GM12875 (cell line): ENCODE data around the gene GLDN.

Experiments
- H3K4me3 ChIP-seq: one replicate; pipeline ENCODE4 v1.5.1; 2011; ENCODE audit warnings: low read depth, low read length, control low read depth
- TF ChIP-seq, protein P1 (sequence below): IDR thresholded peaks from 2 replicates; pipeline ENCODE4 v1.5.1; 2011; ENCODE audit warnings: low read depth, mild to moderate bottlenecking, control low read depth, inconsistent platforms, low read length, moderate library complexity, borderline replicate concordance; ENCODE audit not compliant: insufficient read depth

The GLDN gene

GRCh38 chr15:51447855-51448621 is 106.6 kb downstream of the GLDN start:
- TF ChIP-seq, protein P1, sequence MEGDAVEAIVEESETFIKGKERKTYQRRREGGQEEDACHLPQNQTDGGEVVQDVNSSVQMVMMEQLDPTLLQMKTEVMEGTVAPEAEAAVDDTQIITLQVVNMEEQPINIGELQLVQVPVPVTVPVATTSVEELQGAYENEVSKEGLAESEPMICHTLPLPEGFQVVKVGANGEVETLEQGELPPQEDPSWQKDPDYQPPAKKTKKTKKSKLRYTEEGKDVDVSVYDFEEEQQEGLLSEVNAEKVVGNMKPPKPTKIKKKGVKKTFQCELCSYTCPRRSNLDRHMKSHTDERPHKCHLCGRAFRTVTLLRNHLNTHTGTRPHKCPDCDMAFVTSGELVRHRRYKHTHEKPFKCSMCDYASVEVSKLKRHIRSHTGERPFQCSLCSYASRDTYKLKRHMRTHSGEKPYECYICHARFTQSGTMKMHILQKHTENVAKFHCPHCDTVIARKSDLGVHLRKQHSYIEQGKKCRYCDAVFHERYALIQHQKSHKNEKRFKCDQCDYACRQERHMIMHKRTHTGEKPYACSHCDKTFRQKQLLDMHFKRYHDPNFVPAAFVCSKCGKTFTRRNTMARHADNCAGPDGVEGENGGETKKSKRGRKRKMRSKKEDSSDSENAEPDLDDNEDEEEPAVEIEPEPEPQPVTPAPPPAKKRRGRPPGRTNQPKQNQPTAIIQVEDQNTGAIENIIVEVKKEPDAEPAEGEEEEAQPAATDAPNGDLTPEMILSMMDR, result no peak
- H3K4me3 ChIP-seq, result no peak overlapping the region

DNA sequence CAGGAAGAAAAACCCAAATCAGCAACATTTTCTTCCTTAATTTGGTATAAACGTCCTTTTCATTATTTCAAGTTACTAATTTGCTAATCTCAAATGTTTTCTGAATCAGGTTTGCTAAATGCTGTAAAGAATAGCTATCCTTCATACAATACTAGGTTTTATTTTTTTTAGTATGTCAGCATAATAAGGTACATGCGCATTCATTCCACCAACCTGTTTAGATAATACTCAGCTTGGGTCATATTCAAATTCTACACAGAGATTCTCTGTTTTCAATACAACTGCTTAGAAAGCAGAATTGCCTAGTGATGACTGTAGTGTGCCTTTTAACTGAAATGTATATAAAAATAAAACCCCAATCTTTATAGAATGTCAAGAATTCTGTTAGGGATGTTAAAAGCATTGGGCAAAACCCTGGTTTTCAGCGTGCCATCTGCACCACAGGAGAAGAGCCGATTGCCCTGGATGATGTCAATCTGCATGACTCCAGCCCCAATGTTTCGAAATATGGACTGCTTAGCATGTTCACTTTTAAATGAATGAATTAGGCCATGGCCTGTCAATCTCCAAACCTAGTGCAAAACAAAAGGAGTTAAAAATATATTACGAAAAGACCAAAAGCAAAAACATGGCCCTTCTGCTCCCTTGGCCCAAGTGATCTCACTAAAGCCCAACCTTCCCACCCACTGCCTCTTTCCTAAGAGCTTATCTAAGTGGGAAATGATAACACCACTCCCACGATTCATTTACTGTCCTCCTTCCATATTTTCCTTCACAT is 107.4 kb downstream of the GLDN start:
- TF ChIP-seq, protein P1, result no peak

DNA sequence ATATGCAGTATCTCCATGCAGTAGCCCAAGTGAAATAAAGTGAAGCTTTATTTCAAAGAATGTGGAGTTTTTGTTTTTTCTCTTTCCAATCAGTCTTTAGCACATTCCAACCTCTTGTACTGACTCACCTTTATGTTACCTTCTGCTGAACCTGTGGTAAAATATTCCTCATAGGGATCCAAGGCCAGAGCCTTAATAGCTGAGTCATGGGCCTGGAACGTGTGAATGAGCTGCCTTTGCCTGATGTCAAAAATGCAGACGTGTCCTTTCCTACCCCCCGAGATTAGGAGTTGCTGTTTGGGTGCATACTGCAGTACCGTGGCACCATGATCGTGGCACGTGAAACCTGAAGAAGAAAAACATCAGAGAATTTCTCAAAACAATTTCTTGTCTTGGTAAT is 108.5 kb downstream of the GLDN start:
- TF ChIP-seq, protein P1, result no peak
- no peak overlapping the region for H3K4me3 ChIP-seq

More for the DNA sequence above, 107.4 kb downstream of the GLDN start:
- no peak overlapping the region for H3K4me3 ChIP-seq
